Stimulated activated CD4-positive, alpha-beta T cell treated with anti-CD3 and anti-CD28 coated beads, Interleukin-2, amount 100 ng/mL, for 48 hours (primary cell): ENCODE results near the gene SLC25A47.
"Not testable (repeated sequence)": the region's sequence is repeated elsewhere in the genome, so short reads cannot be mapped to it uniquely, and the experiment has no call there.

ENCODE experiments used
- DNase-seq, 2 donors: peaks; one replicate each; pipeline ENCODE4 v3.0.0-alpha.2; 2020

SLC25A47 gene

GRCh38 chr14:100323121-100323941, at the start of gene SLC25A47:
Gene SLC25A47 (plus strand): TSS chr14:100323339. CDS start chr14:100323415, 76 bp downstream.
- DNase-seq, result no peak

GRCh38 chr14:100274250-100274649, 48.9 kb upstream of the SLC25A47 start:
- DNase-seq, result no peak

GRCh38 chr14:100275214-100275613, 47.9 kb upstream of the SLC25A47 start:
- DNase-seq, result no peak

- no peak for DNase-seq
Measured at GRCh38 chr14:100278702-100279101, 44.4 kb upstream of the SLC25A47 start.

- no peak for DNase-seq
Measured at GRCh38 chr14:100279133-100279532, 44.0 kb upstream of the SLC25A47 start.

DNA sequence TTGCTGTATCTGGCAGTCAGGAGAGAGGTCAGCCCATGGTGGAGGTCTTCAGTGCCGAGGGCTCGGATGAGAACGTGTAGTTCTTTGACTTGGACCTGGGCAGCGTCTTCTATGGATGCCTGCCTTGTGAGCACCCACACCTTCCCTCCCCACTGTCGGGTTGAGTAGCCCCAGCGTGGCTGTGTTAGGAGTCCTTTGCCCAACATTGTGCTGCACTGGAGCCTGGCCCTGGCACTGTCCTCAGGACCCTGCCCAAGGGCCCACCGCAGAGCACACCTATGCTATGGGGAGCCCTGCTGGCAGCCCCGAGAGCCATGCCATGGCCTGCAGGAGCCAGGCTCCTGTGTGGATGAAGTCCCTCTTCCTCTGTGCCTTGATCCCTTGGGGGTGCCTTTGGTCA, 43.6 kb upstream of the SLC25A47 start:
- no peak for DNase-seq

DNA sequence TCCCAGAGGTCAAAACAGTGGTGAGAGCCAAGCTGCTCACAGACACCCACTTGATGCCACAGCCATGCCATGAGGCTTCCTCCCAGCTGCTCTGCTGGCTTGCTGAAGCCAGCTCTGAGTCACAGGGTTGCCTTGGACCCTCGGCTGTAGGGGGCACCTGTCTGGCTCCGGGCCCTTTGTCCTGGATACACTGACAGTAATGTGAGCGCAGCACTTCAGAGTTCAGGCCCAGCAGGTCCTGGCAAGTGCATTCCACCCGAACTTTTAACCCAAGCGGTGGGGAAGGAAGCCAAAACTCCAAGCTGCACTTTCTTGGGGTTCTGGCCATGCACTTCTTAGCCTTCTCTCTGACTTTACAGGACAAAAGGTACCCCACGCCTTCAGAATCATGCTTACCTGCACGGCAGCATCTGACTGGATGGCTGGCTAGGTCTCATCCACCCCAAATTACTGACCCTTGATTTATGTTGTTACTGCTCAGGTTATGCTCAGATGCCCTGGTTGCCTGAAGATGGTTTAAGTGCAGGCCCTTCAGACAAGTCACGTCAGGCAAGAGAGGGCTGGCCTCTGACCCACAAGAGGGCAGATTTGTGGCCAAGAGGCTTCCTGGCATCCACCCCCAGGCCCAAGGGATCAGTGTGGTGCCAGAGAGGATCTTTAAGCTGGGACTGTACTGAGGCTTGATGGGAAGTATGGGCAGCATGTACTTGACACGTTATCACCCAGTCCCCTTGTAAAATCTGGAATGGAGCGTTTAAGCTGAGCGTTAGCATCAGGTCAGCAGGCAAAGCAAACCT, 41.7 kb upstream of the SLC25A47 start:
- DNase-seq, result no peak

DNA sequence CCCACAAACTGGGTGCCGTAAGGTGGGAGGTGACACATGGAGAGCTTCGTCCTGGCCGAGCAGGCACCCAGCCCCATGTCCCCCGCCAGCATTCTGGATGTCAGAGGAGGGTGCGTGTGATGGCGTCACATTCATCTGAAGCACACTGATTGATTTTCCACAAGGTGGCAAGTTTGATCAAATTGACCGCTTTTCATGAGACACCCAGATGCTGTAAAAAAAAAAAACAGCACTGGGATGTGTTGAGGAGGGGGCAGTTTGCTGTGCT, 41.1 kb upstream of the SLC25A47 start:
- no peak for DNase-seq

DNA sequence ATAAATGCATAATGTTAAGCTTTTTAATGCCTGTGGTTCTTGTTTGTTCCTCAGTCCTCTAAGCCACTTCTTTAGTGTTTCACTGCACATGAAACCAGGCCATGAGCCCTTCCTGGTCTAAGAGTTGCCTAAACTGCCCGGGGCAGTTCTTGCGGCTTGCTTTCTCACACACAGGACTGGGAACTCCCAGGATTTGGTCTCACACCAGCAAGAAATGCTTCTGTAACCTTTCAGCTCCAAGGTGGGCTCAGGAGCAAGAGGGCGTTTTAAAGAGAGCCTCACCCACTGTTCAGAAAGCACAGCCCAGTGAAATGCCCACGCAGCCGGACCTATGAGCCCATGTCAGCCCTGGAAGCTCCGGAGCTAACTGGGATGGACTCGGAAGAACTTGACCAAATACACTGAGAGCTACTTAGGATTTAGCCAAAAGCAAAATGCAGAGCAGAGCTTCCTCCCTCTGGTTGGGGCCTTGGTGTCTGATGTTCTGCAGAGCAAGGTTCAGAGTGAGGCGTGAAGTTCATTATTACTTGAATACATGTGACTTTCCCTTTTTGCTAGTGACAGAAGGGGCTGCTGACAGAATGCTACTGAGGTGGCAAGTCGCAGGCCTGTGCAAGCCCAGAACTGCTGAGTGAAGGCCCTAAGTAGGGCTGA, 40.2 kb upstream of the SLC25A47 start:
- DNase-seq, result no peak

- DNase-seq, result not testable (repeated sequence)
Measured at GRCh38 chr14:100283436-100283835, 39.7 kb upstream of the SLC25A47 start.

GRCh38 chr14:100283984-100284881, 38.9 kb upstream of the SLC25A47 start:
- DNase-seq, result no peak

DNA sequence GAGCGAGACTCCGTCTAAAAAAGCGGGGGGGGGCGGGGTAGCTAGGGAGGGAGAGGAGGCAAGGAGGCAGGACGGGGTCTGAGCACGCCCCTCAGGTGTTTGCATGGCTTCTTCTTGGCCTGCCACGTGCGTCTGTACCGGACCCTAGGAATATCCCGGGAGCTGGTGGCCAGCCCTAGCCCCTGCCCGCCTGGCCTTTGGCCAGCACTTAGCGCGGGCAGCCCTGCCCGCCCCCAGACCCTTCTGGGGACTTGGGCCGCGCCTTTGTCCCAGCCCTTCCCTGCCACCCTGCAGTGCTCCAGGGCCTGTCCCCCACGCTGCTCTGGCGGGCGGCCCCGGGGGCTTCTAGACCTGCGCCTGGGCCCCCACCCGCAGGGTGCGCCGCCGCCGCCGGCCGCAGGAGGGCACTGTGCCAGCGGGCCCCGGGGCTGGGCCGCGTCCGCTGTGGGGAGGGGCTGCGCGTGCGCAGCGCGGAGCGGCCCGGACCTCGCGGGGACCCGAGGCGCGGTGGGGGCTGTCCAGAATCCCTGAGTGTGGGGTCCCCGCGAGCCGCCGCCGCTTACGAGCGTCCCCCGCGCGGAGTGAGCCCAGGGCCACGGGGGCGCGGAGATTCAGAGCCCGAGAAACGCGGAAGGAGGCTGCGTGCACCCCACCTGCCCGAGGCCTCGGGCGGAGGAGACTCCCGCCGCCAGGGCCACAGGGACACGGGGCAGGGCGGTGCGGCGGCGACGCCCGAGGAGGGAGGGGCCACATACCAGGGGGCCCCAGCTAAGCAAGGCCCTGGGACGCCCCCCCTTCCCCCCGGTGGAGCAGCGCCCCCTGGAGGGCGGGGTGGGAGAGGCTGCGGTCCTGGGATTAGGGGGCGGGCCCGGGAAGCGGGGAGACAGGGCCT, 37.9 kb upstream of the SLC25A47 start:
- peak; percentile 77 to 86 for DNase-seq

DNA sequence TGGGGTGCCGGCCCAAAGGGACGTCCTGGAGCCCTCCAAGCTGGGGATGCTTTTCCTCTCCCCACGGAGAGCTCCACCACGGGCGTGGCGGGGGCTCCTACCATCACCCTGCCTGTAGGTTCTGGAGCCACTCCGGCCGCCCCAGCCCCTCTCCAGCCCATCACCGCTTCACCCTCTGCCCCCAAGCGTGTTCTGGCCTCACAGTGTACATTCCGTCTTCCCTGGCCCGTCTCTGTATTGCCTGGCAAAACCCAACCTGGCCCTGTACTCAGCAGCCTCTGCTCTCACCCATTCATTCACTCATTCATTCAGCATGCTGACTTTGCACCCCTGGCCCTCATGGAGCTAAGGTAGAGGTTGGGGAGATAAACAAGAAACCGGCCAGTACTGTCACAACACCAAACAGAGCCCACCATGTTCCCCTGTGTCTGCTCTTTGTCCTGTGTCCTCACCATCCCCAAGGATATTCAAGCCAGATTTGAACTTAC, 37.2 kb upstream of the SLC25A47 start:
- no peak for DNase-seq

GRCh38 chr14:100286484-100287191, 36.5 kb upstream of the SLC25A47 start:
- no peak for DNase-seq

- DNase-seq, result no peak
Measured at GRCh38 chr14:100287202-100287997, 35.7 kb upstream of the SLC25A47 start.

DNA sequence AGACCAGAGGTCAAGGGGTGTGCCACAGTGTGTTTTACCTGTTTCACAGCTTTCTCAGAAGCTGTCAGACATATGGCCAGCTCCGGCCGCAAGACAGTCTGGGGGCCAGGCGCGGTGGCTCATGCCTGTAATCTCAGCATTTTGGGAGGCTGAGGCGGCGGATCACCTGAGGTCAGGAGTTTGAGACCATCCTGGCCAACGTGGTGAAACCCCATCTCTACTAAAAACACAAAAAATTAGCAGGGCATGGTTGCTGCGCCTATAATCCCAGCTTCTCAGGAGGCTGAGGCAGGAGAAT, 35.2 kb upstream of the SLC25A47 start:
- DNase-seq, result not testable (repeated sequence)

- DNase-seq, result no peak
Measured at GRCh38 chr14:100288382-100289185, 34.6 kb upstream of the SLC25A47 start.

GRCh38 chr14:100289916-100290606, 33.1 kb upstream of the SLC25A47 start:
- no peak for DNase-seq
